Hepatocyte (in vitro differentiated cells): Measurements from ENCODE around the gene TOE1.
"Not testable (repeated sequence)": the region's sequence is repeated elsewhere in the genome, so short reads cannot be mapped to it uniquely, and the experiment has no call there.

Experiments
- CTCF ChIP-seq: fragments of 200-600 bp; sonication (generic); IDR thresholded peaks from 2 replicates; pipeline ENCODE4 v1.5.1; 2016; ENCODE audit warnings: antibody characterized with exemption, mild to moderate bottlenecking; ENCODE audit not compliant: poor library complexity
- EZH2 ChIP-seq: fragments of 200-600 bp; sonication (generic); IDR thresholded peaks from 2 replicates; pipeline ENCODE4 v1.6.1; 2016; ENCODE audit warnings: antibody characterized with exemption, mild to moderate bottlenecking, borderline replicate concordance
- EZH2phosphoT487 ChIP-seq: fragments of 200-600 bp; sonication (generic); IDR thresholded peaks from one replicate; pipeline ENCODE4 v1.6.1; 2018; ENCODE audit warnings: antibody characterized with exemption, mild to moderate bottlenecking, low read depth, moderate library complexity; ENCODE audit not compliant: unreplicated experiment, severe bottlenecking

GRCh38 chr1:45291002-45291401 lies 49.0 kb upstream of the TOE1 start:
- TF ChIP-seq CTCF, EZH2, EZH2phosphoT487: not testable (repeated sequence)
